Measurements from ENCODE around the gene B2M. TPM values are rescaled to one million over a fixed set of nuclear protein-coding genes. Genes with fewer than 3 reads are reported as not detected.

Gene B2M
- total and polyA plus RNA-seq, 2 of the 13 experiments (the other 11 are each of a cell fraction or from before 2014, with no cell fraction given) = 784 to 857 TPM

DNA sequence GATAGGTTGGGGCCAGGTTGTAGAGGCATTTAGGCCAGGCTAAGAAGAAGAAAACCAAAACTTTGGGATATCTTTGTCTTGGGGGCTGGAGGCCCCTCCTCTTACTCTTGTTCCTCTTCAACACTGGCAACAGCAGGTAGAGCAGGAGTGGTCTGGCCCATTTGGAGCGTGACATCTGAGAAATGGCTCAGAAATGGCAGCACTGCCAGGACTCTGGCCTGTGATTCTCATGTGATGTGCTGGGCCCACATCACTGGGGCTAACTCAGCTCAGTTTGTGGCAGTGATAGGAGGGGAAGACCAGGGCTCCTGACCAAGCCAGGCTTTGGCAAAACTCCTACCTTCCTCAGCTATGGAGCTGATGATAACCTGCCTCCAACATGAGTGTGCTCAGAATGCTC lies 18.7 kb upstream of the B2M start:
- ChIA-PET CTCF (ENCODE audit: low intra/inter-chr PET ratio, low total read pairs) (no interaction called here), POLR2A (no interaction called here)
- TF ChIP-seq TSC22D2 (CRISPR knock-in tag; IDR thresholded peaks at IDR 0.05; ENCODE audit: borderline replicate concordance) (no peak), ZNF577 (CRISPR knock-in tag; IDR thresholded peaks at IDR 0.05; ENCODE audit: borderline replicate concordance, low read depth) (no peak), HHEX (CRISPR knock-in tag; IDR thresholded peaks at IDR 0.05) (no peak), PLRG1 (conservative IDR thresholded peaks at IDR 0.05) (no peak), SRY (CRISPR knock-in tag; IDR thresholded peaks at IDR 0.05) (no peak), HMG20A (CRISPR knock-in tag; IDR thresholded peaks at IDR 0.05; ENCODE audit: borderline replicate concordance) (no peak), ZSCAN12 (CRISPR knock-in tag; IDR thresholded peaks at IDR 0.05) (no peak), MBD4 (IDR thresholded peaks at IDR 0.05; ENCODE audit: borderline replicate concordance, low read length) (no peak), PHF8 (CRISPR knock-in tag; IDR thresholded peaks at IDR 0.05) (no peak)
- TF ChIP-seq, protein P1, sequence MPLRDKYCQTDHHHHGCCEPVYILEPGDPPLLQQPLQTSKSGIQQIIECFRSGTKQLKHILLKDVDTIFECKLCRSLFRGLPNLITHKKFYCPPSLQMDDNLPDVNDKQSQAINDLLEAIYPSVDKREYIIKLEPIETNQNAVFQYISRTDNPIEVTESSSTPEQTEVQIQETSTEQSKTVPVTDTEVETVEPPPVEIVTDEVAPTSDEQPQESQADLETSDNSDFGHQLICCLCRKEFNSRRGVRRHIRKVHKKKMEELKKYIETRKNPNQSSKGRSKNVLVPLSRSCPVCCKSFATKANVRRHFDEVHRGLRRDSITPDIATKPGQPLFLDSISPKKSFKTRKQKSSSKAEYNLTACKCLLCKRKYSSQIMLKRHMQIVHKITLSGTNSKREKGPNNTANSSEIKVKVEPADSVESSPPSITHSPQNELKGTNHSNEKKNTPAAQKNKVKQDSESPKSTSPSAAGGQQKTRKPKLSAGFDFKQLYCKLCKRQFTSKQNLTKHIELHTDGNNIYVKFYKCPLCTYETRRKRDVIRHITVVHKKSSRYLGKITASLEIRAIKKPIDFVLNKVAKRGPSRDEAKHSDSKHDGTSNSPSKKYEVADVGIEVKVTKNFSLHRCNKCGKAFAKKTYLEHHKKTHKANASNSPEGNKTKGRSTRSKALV (CRISPR knock-in tag; IDR thresholded peaks at IDR 0.05) = no peak
- intact Hi-C loops (cut with micrococcal nuclease; ENCODE audit: unreplicated experiment) (no loop called here), in situ Hi-C loops (cut with HindIII; ENCODE audit: extremely low pct_ligation_motif_present, low pct_unique_long_range_greater_than_20kb) (no loop called here)
- peaks cover 9% of the 10 kb centered on the region; the same call in 1 of the 2 replicates for H3K4me1 ChIP-seq (ENCODE audit: insufficient read depth, low read length)
- no peak overlapping the region for H3K27ac ChIP-seq (ENCODE audit: extremely low read length, insufficient read depth, low read length)
- FAIRE-seq (no peak), DNase-seq (ENCODE audit: low spot score) (no peak), ATAC-seq (no peak; the same call in 2 of the 3 replicates)
- no peaks in the 10 kb centered on the region for H3K9me3 ChIP-seq (ENCODE audit: low read length)
- no peaks in the 10 kb centered on the region for H3K36me3 ChIP-seq (replicated peaks in 1 of 2; ENCODE audit: control insufficient read depth in 1 of 2, insufficient read depth in 2 of 2, low read length in 2 of 2)
- BruUV-seq (replicated peaks) = no TSS peak
- H4K20me1 ChIP-seq (ENCODE audit: insufficient read depth, low read length) = no peaks in the 10 kb centered on the region
- H3K4me2 ChIP-seq (ENCODE audit: low read depth, low read length) = no peak overlapping the region
- no peak overlapping the region for H3K9ac ChIP-seq (ENCODE audit: insufficient read depth, low read depth, low read length)
- no peak overlapping the region for H3K4me3 ChIP-seq (replicated peaks in 1 of 3; ENCODE audit: insufficient read depth in 1 of 3, low read depth in 2 of 3, low read length in 3 of 3)
- H3K27me3 ChIP-seq (ENCODE audit: control insufficient read depth in 1 of 2, insufficient read depth in 2 of 2, low read length in 2 of 2) = no peaks in the 10 kb centered on the region; a peak in 1 of 5 replicates
- H3K79me2 ChIP-seq (ENCODE audit: insufficient read depth, low read length) = no peaks in the 10 kb centered on the region
- no peak overlapping the region for H2AFZ ChIP-seq (ENCODE audit: low read length)
- no CpG with 5 or more reads among the region's 1 CpG for WGBS (ENCODE audit: low lambda C conversion rate)
